HepG2 (cell line): Measurements from ENCODE around the gene TMEM158. TPM values are rescaled to one million over a fixed set of nuclear protein-coding genes. Genes with fewer than 3 reads are reported as not detected.

Source experiments
- ATM ChIP-seq: fragments of 450-650 bp; IDR thresholded peaks from 2 replicates; pipeline ENCODE4 v1.7.1; 2017; ENCODE audit warnings: mild to moderate bottlenecking, borderline replicate concordance
- FOXA1 ChIP-seq, 2 experiments: fragments of 450-650 bp in 1 of 2; sonication (generic) in 1 of 2; formaldehyde crosslinking in 1 of 2; IDR thresholded peaks; 2 replicates each; pipeline versions ENCODE4 v1.4.0 to v1.6.1; 2016 to 2020; ENCODE audit warnings: missing genetic modification reagents in 1 of 2
- IRX3 ChIP-seq: sonication (generic); formaldehyde crosslinking; IDR thresholded peaks from 2 replicates; pipeline ENCODE4 v1.8.1; 2023; ENCODE audit warnings: mild to moderate bottlenecking, low read depth, missing genetic modification reagents, borderline replicate concordance
- MAX ChIP-seq: IDR thresholded peaks from 2 replicates; pipeline ENCODE4 v1.6.1; 2012; ENCODE audit warnings: inconsistent platforms
- NCOR1 ChIP-seq: fragments of 200-600 bp; sonication (generic); IDR thresholded peaks from 2 replicates; pipeline ENCODE4 v1.7.0; 2017; ENCODE audit warnings: antibody characterized with exemption, low read length, borderline replicate concordance
- NFKBIZ ChIP-seq: IDR thresholded peaks from 2 replicates; pipeline ENCODE4 v1.6.1; 2018; ENCODE audit warnings: missing genetic modification reagents, missing compliant biosample characterization
- PLSCR1 ChIP-seq: sonication (generic); formaldehyde crosslinking; IDR thresholded peaks from 2 replicates; pipeline ENCODE4 v1.5.0; 2020; ENCODE audit warnings: missing genetic modification reagents, mild to moderate bottlenecking, borderline replicate concordance
- SALL1 ChIP-seq: sonication (generic); formaldehyde crosslinking; IDR thresholded peaks from 2 replicates; pipeline ENCODE4 v1.8.0; 2022; ENCODE audit warnings: mild to moderate bottlenecking, missing genetic modification reagents
- STAT6 ChIP-seq: sonication (generic); formaldehyde crosslinking; IDR thresholded peaks from 2 replicates; pipeline ENCODE4 v1.4.0; 2020; ENCODE audit warnings: missing genetic modification reagents, mild to moderate bottlenecking, borderline replicate concordance
- TCF7 ChIP-seq: sonication (generic); IDR thresholded peaks from 2 replicates; pipeline ENCODE4 v1.6.1; 2016; ENCODE audit warnings: antibody characterized with exemption, low read depth
- ZBTB34 ChIP-seq: sonication (generic); formaldehyde crosslinking; IDR thresholded peaks from 2 replicates; pipeline ENCODE4 v1.8.0; 2022; ENCODE audit warnings: mild to moderate bottlenecking, missing genetic modification reagents
- ZFX ChIP-seq: sonication (generic); formaldehyde crosslinking; IDR thresholded peaks from 2 replicates; pipeline ENCODE4 v1.4.0; 2020; ENCODE audit warnings: mild to moderate bottlenecking, low read depth, missing genetic modification reagents, moderate library complexity
- ZNF12 ChIP-seq: sonication (generic); formaldehyde crosslinking; IDR thresholded peaks from 2 replicates; pipeline ENCODE4 v1.5.0; 2020; ENCODE audit warnings: missing genetic modification reagents
- ZNF256 ChIP-seq: sonication (generic); formaldehyde crosslinking; conservative IDR thresholded peaks from 2 replicates; pipeline ENCODE4 v1.4.0; 2020; ENCODE audit warnings: missing genetic modification reagents
- ZNF292 ChIP-seq: sonication (generic); formaldehyde crosslinking; IDR thresholded peaks from 2 replicates; pipeline ENCODE4 v1.8.1; 2022; ENCODE audit warnings: mild to moderate bottlenecking, low read depth, missing genetic modification reagents, borderline replicate concordance
- ZNF496 ChIP-seq: sonication (generic); formaldehyde crosslinking; IDR thresholded peaks from 2 replicates; pipeline ENCODE4 v1.8.1; 2023; ENCODE audit warnings: mild to moderate bottlenecking, moderate library complexity, missing genetic modification reagents; ENCODE audit not compliant: insufficient replicate concordance
- ZNF549 ChIP-seq: sonication (generic); formaldehyde crosslinking; IDR thresholded peaks from 2 replicates; pipeline ENCODE4 v1.5.0; 2020; ENCODE audit warnings: missing genetic modification reagents
- ZNF598 ChIP-seq: sonication (generic); formaldehyde crosslinking; IDR thresholded peaks from 2 replicates; pipeline ENCODE4 v1.5.1; 2020; ENCODE audit warnings: mild to moderate bottlenecking, missing genetic modification reagents, borderline replicate concordance
- ZNF703 ChIP-seq: sonication (generic); formaldehyde crosslinking; IDR thresholded peaks from 2 replicates; pipeline ENCODE4 v1.5.1; 2020; ENCODE audit warnings: missing genetic modification reagents, mild to moderate bottlenecking, moderate library complexity, borderline replicate concordance
- ZNF704 ChIP-seq: sonication (generic); formaldehyde crosslinking; IDR thresholded peaks from 2 replicates; pipeline ENCODE4 v1.8.1; 2023; ENCODE audit warnings: mild to moderate bottlenecking, inconsistent platforms, moderate library complexity, missing genetic modification reagents, borderline replicate concordance
- ZNF710 ChIP-seq: sonication (generic); formaldehyde crosslinking; IDR thresholded peaks from 2 replicates; pipeline ENCODE4 v1.5.0; 2020; ENCODE audit warnings: mild to moderate bottlenecking, missing genetic modification reagents, borderline replicate concordance
- polyA plus RNA-seq, 8 experiments: library from polyadenylated mRNA; depleted of rRNA in 3 of 8; stranded (reverse) in 7 of 8; unstranded in 1 of 8; fragments of >200 nt; fragmentation: Illumina TruSeq in 4 of 8; extraction: Trizol in 4 of 8; gene quantifications; 2 replicates each; pipeline versions ENCODE4 v1.2.1 to v1.2.3, GENCODE V29; 2011 to 2016; ENCODE audit warnings: low read depth in 4 of 8, missing spikeins in 1 of 8, mixed read lengths in 1 of 8; ENCODE audit not compliant: insufficient read depth in 1 of 8
- total RNA-seq, 5 experiments: library from RNA; depleted of rRNA; stranded (reverse); fragments of >200 nt; fragmentation: Illumina TruSeq; extraction: Trizol; gene quantifications; 2 replicates each; pipeline ENCODE4 v1.2.3, GENCODE V29; 2016; ENCODE audit warnings: low read depth in 1 of 5

TMEM158 gene
- total and polyA plus RNA-seq, 2 of the 13 experiments (the other 11 are each of a cell fraction or from before 2014, with no cell fraction given), result 0.13 TPM; not detected in 1

- no peak for TF ChIP-seq PLSCR1 (CRISPR knock-in tag)
- TF ChIP-seq ZNF256 (CRISPR knock-in tag), result no peak
- TF ChIP-seq ZNF703 (CRISPR knock-in tag), result no peak
- 0 out of 2 replicates have a peak, but pooled peaks have one; percentile 23 for TF ChIP-seq MAX
- no peak for TF ChIP-seq ZNF598 (CRISPR knock-in tag)
- no peak for TF ChIP-seq IRX3 (CRISPR knock-in tag)
- TF ChIP-seq TCF7, result no peak
- no peak for TF ChIP-seq ZNF496 (CRISPR knock-in tag)
- peak; percentile 97 for TF ChIP-seq ZNF710 (CRISPR knock-in tag)
- no peak for TF ChIP-seq ZFX
- peak; percentile 45 for TF ChIP-seq SALL1 (CRISPR knock-in tag)
- TF ChIP-seq ATM, result no peak
- no peak for TF ChIP-seq NFKBIZ
- TF ChIP-seq ZNF549, result no peak
- no peak for TF ChIP-seq ZBTB34 (CRISPR knock-in tag)
- TF ChIP-seq FOXA1 (IDR thresholded peaks at IDR 0.05), result peak; percentile 54
- peak; percentile 88 for TF ChIP-seq FOXA1 (CRISPR knock-in tag; IDR thresholded peaks at IDR 0.05)
- TF ChIP-seq ZNF704 (CRISPR knock-in tag), result no peak
- TF ChIP-seq NCOR1, result peak; percentile 69; the same call in 1 of the 2 replicates
- no peak for TF ChIP-seq ZNF12 (CRISPR knock-in tag)
- TF ChIP-seq STAT6 (CRISPR knock-in tag), result no peak
- no peak for TF ChIP-seq ZNF292 (CRISPR knock-in tag)
Observed at GRCh38 chr3:45191924-45192417, 34.1 kb downstream of the TMEM158 start (continued).
